ENCODE results near the gene FASTK.

GRCh38 chr7:151129117-151129959, 48.7 kb upstream of the FASTK start:
- no peak for TF ChIP-seq TCF7L2 (IDR thresholded peaks at IDR 0.05; ENCODE audit: borderline replicate concordance, extremely low read depth, insufficient read depth, insufficient read length)
- no peak for TF ChIP-seq POLR2A (IDR thresholded peaks at IDR 0.05; ENCODE audit: borderline replicate concordance, extremely low read depth, insufficient read depth, insufficient read length)
- no peak for TF ChIP-seq CEBPB (IDR thresholded peaks at IDR 0.05; ENCODE audit: low read depth)
- TF ChIP-seq CTCF (IDR thresholded peaks at IDR 0.05 in 2 of 3, conservative IDR thresholded peaks at IDR 0.05 in 1 of 3; ENCODE audit: borderline replicate concordance in 1 of 3, insufficient read depth in 1 of 3, low read depth in 2 of 3, low read length in 2 of 3): no peak
- no peak for TF ChIP-seq RAD21 (IDR thresholded peaks at IDR 0.05; ENCODE audit: low read depth)
- TF ChIP-seq YY1 (IDR thresholded peaks at IDR 0.05; ENCODE audit: extremely low read depth, insufficient replicate concordance, low read depth, low read length): no peak
- no peak for TF ChIP-seq POLR2AphosphoS5 (IDR thresholded peaks at IDR 0.05; ENCODE audit: low read depth, low read length)

Data from HCT116 (cell line).